IPS-20b (cell line): Measurements from ENCODE around the gene PRKCA.

Experiments used
- H3K27ac ChIP-seq: one replicate; pipeline ENCODE4 v1.5.1; 2013; ENCODE audit warnings: low read length
- H3K27me3 ChIP-seq: 2 replicates; pipeline ENCODE4 v1.6.1; 2013; ENCODE audit warnings: mild to moderate bottlenecking, low read length, inconsistent platforms; ENCODE audit not compliant: insufficient read depth
- H3K36me3 ChIP-seq: 2 replicates; pipeline ENCODE4 v1.6.1; 2013; ENCODE audit warnings: low read depth, mild to moderate bottlenecking, inconsistent platforms, low read length, moderate library complexity; ENCODE audit not compliant: insufficient read depth
- H3K4me1 ChIP-seq: 2 replicates; pipeline ENCODE4 v1.6.1; 2013; ENCODE audit warnings: mild to moderate bottlenecking, control low read depth, inconsistent platforms, low read length, moderate library complexity; ENCODE audit not compliant: insufficient read depth
- H3K4me3 ChIP-seq: 2 replicates; pipeline ENCODE4 v1.5.1; 2013; ENCODE audit warnings: mild to moderate bottlenecking, low read length, inconsistent platforms
- H3K9ac ChIP-seq: 2 replicates; pipeline ENCODE4 v1.6.1; 2013; ENCODE audit warnings: low read depth, mild to moderate bottlenecking, inconsistent platforms, low read length, moderate library complexity
- H3K9me3 ChIP-seq: 2 replicates; pipeline ENCODE4 v1.6.1; 2013; ENCODE audit warnings: mild to moderate bottlenecking, low read depth, low read length, inconsistent platforms; ENCODE audit not compliant: insufficient read depth

The PRKCA gene

DNA sequence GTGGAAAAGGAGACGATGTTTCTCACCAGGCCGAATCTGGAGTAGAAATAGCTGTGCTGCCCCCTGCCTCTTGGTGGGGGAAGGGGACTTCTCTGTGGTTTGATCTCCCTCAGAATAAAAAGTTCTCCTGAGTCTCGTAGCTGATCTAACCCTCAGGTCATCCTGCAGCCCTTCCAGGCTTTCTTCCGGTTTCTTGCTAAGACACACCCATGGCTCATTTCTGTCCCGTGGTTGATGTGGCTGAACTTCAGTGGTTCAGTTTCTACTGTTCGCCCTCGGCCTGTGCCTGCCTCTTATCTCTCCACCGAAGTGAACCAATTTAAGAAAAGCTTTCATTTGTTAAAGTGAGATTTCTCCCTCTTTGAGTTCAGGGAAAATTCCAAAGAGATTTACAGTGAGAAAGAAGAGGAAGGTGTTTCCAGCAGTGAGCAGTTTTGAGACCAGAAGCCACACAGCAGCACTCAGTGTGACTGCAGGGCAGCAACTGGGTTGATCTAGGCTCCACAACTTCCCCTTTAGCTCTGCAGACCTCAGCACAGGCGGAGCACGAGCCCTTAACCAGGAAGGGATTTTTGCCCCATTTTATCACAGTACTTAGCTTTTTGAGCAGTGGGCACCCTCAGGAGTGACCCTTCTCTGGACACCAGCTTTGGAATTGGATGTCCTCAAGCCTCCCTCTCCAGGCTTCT lies 497.6 kb downstream of the PRKCA start:
- Histone ChIP-seq H3K9me3 (no peaks in the 10 kb centered on the region), H3K9ac (no peak overlapping the region), H3K4me1 (peaks cover 14% of the 10 kb centered on the region; the same call in 1 of the 2 replicates), H3K36me3 (no peaks in the 10 kb centered on the region), H3K27ac (no peak overlapping the region), H3K4me3 (no peak overlapping the region), H3K27me3 (no peaks in the 10 kb centered on the region)

DNA sequence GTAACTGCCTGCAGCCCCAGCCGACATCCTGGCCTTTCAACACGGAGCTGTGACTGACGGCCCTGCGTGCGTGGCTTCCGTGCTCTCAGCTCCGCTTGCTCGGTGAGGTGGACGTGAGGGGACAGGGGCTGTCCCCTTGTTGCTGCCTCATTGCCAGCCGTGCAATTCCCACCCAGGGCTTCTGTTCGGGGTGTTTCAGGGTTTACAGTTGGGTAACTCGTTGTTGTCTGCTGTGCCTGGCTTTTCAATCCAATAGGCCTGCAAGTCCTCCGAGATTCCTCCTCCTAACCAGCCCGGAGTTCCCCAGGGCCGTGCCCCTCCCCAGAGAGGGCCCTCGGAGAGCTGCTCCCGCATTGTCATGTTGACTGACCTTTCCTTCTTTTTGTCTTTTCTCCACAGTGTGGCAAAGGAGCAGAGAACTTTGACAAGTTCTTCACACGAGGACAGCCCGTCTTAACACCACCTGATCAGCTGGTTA lies 501.1 kb downstream of the PRKCA start:
- no peaks in the 10 kb centered on the region for H3K9me3 ChIP-seq
- H3K4me1 ChIP-seq = peaks cover 14% of the 10 kb centered on the region; the same call in 1 of the 2 replicates
- no peaks in the 10 kb centered on the region for H3K36me3 ChIP-seq
- no peak overlapping the region for H3K4me3 ChIP-seq
- peak overlapping the region; percentile 34; the same call in 1 of the 2 replicates for H3K9ac ChIP-seq
- H3K27me3 ChIP-seq = no peaks in the 10 kb centered on the region
- peak overlapping the region; percentile 12 for H3K27ac ChIP-seq

DNA sequence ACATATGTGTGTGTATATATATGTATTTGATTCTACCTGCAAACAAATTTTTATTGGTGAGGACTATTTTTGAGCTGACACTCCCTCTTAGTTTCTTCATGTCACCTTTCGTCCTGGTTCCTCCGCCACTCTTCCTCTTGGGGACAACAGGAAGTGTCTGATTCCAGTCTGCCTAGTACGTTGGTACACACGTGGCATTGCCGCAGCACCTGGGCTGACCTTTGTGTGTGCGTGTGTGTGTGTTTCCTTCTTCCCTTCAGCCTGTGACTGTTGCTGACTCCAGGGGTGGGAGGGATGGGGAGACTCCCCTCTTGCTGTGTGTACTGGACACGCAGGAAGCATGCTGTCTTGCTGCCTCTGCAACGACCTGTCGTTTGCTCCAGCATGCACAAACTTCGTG lies 503.2 kb downstream of the PRKCA start:
- Histone ChIP-seq H3K36me3 (no peaks in the 10 kb centered on the region), H3K27me3 (no peaks in the 10 kb centered on the region), H3K4me1 (peaks cover 14% of the 10 kb centered on the region; the same call in 1 of the 2 replicates), H3K27ac (no peak overlapping the region), H3K9ac (no peak overlapping the region), H3K9me3 (no peaks in the 10 kb centered on the region), H3K4me3 (no peak overlapping the region)

DNA sequence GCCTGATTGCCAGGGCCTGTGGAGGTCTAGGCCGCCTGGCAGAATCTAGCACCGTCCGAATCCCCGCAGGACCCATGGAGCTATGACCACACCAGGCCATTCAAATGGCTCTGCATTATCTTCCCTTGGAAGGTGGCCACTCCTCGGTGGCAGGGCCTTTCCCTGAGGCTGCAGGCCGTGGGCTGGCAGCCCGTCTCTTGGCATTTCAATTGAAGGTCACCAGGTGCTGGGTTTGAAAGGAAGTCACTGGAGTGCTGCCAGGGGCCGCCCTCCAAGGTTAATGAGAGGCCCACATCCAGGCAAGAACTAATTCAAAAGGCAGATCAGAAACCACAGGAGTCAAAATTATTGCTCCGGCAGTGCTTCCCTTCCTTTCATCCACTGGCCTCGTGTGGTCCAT lies 504.8 kb downstream of the PRKCA start:
- no peaks in the 10 kb centered on the region for H3K9me3 ChIP-seq
- no peaks in the 10 kb centered on the region for H3K27me3 ChIP-seq
- H3K36me3 ChIP-seq = no peaks in the 10 kb centered on the region
- H3K4me1 ChIP-seq = peaks cover 14% of the 10 kb centered on the region; the same call in 1 of the 2 replicates
- no peak overlapping the region for H3K4me3 ChIP-seq
- H3K9ac ChIP-seq = no peak overlapping the region
- H3K27ac ChIP-seq = no peak overlapping the region

DNA sequence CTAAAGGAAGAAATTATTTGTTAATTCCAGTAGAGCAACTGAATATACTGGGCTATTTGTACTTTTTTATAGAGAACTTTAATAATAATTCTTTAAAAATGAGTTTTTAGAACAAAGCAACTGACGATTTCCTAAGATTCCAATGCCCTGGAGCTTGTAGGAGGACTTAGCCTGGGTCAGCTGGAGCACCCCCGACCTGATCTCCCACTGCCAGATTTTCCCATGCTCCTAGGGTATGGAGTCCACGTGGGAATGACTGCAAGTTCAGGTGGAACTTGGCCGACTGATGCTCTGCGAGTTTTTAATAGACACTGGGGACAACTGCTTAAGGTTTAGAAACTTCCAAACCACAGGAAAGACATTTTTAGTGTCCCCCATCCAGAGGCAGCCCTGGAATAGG lies 507.0 kb downstream of the PRKCA start:
- H3K9ac ChIP-seq = no peak overlapping the region
- no peaks in the 10 kb centered on the region for H3K27me3 ChIP-seq
- no peak overlapping the region for H3K27ac ChIP-seq
- no peaks in the 10 kb centered on the region for H3K36me3 ChIP-seq
- no peaks in the 10 kb centered on the region; the same call in 1 of the 2 replicates for H3K4me1 ChIP-seq
- no peaks in the 10 kb centered on the region for H3K9me3 ChIP-seq
- no peak overlapping the region for H3K4me3 ChIP-seq

DNA sequence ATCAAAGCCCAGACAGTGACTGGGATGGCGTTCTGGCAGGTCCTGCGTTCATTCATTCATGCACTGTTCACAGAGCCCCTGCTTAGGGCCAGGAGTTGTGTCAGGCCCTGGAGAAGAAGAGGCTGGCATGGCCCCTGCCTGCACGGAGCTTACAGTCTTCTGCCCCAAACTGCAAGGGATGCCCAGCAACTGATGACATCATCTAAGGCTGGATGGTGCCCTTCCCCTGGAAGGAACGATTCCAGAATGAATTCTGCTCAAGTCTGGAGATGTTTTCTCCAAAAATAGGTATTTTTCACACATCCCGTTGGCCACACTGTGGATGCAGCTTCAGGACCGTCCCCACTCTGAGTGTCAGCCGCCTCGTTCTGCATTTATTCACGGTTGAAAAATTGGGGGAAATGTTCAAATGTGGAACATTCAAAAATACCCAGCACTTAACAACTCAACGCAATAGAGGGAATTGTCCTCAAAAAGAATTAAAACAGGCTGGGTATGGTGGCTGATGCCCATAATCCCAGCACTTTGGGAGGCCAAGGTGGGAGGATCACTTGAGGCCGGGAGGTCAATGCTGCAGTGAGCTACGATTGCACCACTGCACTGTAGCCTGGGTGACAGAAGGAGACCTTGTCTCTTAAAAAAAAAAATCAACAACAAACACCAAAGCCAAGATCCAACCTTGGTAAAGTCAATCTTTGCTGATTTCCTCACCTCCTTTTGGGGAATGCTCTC lies 508.7 kb downstream of the PRKCA start:
- Histone ChIP-seq H3K9me3 (no peaks in the 10 kb centered on the region), H3K27ac (no peak overlapping the region), H3K4me1 (no peaks in the 10 kb centered on the region), H3K27me3 (no peaks in the 10 kb centered on the region), H3K4me3 (no peak overlapping the region), H3K9ac (no peak overlapping the region), H3K36me3 (no peaks in the 10 kb centered on the region)

DNA sequence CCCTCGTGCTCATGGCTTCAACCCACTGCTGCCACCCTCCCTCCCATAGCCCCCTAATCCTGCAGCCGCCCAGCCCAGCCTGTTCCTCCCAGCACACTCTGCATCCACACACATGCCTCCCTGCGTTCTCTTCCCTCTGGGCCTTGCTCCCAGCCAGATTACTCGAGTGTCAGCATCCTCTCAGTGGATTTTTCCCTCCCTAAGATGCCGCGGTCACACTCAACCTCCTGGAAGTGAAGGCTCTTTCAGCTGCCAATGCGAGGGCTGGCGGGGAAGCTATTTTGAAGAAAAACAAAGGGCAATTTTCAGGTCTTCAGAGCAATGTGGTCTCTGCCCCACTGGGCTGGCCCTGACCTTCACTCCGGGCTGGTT lies 509.3 kb downstream of the PRKCA start:
- Histone ChIP-seq H3K4me3 (no peak overlapping the region), H3K36me3 (no peaks in the 10 kb centered on the region), H3K27ac (no peak overlapping the region), H3K9ac (no peak overlapping the region), H3K9me3 (no peaks in the 10 kb centered on the region), H3K4me1 (no peaks in the 10 kb centered on the region), H3K27me3 (no peaks in the 10 kb centered on the region)

DNA sequence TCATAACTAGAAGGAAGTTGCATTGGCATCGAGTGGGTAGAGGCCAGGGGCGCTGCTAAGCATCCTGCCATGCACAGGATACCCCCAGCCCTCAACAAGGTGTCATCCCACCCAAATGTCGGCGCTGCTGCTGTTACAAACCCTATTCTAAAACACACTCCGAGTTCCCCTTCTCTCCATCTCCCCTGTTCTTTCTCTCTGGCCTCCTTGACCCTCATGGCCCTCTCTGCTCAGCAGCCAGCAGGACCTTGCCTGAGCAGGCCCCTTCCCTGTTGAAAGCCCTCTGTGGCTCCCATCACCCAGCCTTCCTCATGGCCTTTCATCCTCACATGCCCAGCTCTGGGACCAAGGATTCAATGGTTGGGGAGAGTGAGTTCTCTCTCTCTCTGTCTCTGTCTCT lies 510.2 kb downstream of the PRKCA start:
- H3K4me3 ChIP-seq = no peak overlapping the region
- peaks cover 3% of the 10 kb centered on the region; the same call in 1 of the 2 replicates for H3K9me3 ChIP-seq
- H3K27ac ChIP-seq = no peak overlapping the region
- no peaks in the 10 kb centered on the region for H3K4me1 ChIP-seq
- H3K9ac ChIP-seq = no peak overlapping the region
- no peaks in the 10 kb centered on the region for H3K27me3 ChIP-seq
- H3K36me3 ChIP-seq = no peaks in the 10 kb centered on the region

DNA sequence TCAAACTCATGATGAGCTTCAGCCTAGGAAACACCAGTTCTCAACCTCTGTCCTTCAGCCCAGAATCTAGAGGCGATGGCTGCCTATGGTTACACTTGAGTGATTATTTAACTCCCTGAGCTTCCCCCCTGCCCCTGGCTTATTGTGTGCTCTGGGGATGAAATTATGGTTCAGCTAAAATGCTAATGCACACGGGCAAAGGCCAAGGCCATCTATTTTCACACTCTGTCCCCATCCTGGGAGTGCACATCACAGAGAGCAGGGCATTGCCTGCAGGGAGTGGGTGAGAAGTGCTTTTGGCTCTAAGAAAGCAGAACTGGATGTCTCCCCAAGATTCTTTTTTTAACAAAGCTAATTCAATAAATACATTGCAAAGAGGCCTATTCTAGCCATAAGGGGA lies 510.9 kb downstream of the PRKCA start:
- H3K9ac ChIP-seq = no peak overlapping the region
- no peak overlapping the region for H3K27ac ChIP-seq
- no peaks in the 10 kb centered on the region for H3K27me3 ChIP-seq
- no peak overlapping the region for H3K4me3 ChIP-seq
- H3K9me3 ChIP-seq = peaks cover 10% of the 10 kb centered on the region
- H3K4me1 ChIP-seq = no peaks in the 10 kb centered on the region
- no peaks in the 10 kb centered on the region for H3K36me3 ChIP-seq

DNA sequence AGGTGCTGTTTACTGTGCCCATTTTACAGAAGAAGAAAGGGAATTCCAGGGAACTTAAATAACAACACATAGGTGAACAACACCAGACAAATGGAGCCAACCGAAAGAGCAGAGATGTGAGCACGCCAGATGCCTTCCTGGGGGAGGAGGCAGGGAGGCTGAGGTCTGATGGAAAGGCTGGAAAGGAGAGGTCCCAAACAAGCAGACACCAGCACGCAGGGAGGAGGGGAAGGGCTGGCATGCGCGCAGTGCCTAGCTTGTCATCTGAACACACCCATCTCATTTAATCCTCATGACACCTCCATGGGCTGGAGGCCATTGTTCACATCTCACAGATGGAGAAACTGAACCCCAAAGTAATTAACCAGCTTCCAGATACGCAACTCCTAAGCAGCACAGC lies 511.6 kb downstream of the PRKCA start:
- Histone ChIP-seq H3K4me3 (no peak overlapping the region), H3K27ac (no peak overlapping the region), H3K9me3 (peaks cover 10% of the 10 kb centered on the region), H3K36me3 (no peaks in the 10 kb centered on the region), H3K27me3 (no peaks in the 10 kb centered on the region), H3K9ac (no peak overlapping the region), H3K4me1 (no peaks in the 10 kb centered on the region)

DNA sequence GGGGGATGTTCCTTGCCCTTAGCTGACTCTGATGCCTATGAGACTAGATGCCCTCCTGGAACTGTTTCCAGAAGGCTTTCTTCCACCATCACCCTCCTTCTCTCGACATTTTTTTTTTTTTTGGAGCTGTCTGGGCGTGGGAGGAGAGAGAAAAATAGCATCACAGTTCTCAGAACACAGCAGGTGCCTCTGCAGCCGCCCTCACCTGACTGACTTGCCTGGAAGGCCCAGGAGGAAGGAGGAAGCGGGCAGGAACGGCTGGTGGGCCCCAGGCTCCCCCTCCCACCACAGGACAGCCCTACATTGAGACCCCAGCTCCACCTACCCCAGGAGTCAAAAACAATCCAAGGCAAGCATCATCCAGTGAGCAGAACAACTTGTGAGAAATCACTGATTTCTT lies 512.2 kb downstream of the PRKCA start:
- H3K36me3 ChIP-seq = no peaks in the 10 kb centered on the region
- H3K9me3 ChIP-seq = peaks cover 10% of the 10 kb centered on the region
- no peak overlapping the region for H3K4me3 ChIP-seq
- no peaks in the 10 kb centered on the region for H3K27me3 ChIP-seq
- no peak overlapping the region for H3K9ac ChIP-seq
- no peaks in the 10 kb centered on the region for H3K4me1 ChIP-seq
- H3K27ac ChIP-seq = no peak overlapping the region

DNA sequence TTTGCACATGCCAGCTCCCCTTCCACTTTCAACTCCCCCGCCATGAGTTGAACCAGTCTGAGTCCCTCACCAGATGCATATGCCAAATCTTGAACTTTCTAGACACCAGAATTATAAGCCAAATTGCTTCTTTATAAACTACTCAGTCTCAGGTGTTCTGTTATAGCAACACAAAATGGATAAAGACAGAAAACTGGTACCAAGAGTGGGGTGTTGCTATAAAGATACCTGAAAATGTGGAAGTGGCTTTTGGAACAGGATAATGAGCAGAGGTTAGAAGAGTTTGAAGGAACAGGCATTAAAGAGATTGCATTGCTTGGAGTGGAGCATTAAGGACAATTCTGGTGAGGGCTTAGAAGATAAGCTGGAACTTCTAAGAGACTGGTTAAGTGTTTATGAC lies 515.3 kb downstream of the PRKCA start:
- Histone ChIP-seq H3K9me3 (peaks cover 10% of the 10 kb centered on the region), H3K27ac (no peak overlapping the region), H3K9ac (no peak overlapping the region), H3K36me3 (no peaks in the 10 kb centered on the region), H3K27me3 (no peaks in the 10 kb centered on the region), H3K4me3 (no peak overlapping the region), H3K4me1 (no peaks in the 10 kb centered on the region)
